KMS-11 (cell line): ENCODE results near the gene SPACA4.

Experiments used
- H2AFZ ChIP-seq: fragments of 200-600 bp; sonication (generic); 2 replicates; pipeline ENCODE4 v1.6.1; 2016; ENCODE audit warnings: antibody characterized with exemption, mixed run types, low read depth
- H3K27ac ChIP-seq: fragments of 200-600 bp; sonication (generic); 2 replicates; pipeline ENCODE4 v1.6.1; 2016; ENCODE audit warnings: mild to moderate bottlenecking, mixed run types
- H3K27me3 ChIP-seq: fragments of 200-600 bp; sonication (generic); 2 replicates; pipeline ENCODE4 v1.6.1; 2017; ENCODE audit warnings: mild to moderate bottlenecking, low read depth, mixed run types, moderate library complexity; ENCODE audit not compliant: insufficient read depth
- H3K36me3 ChIP-seq: fragments of 200-600 bp; sonication (generic); 2 replicates; pipeline ENCODE4 v1.6.1; 2017; ENCODE audit warnings: mild to moderate bottlenecking, mixed run types; ENCODE audit not compliant: insufficient read depth
- H3K4me1 ChIP-seq: fragments of 200-600 bp; sonication (generic); 2 replicates; pipeline ENCODE4 v1.6.1; 2016; ENCODE audit warnings: mild to moderate bottlenecking, low read depth, mixed run types; ENCODE audit not compliant: poor library complexity, severe bottlenecking
- H3K4me2 ChIP-seq: fragments of 200-600 bp; sonication (generic); 2 replicates; pipeline ENCODE4 v1.7.0; 2016; ENCODE audit warnings: mild to moderate bottlenecking, mixed run types
- H3K4me3 ChIP-seq: fragments of 200-600 bp; sonication (generic); IDR thresholded peaks from 2 replicates; pipeline ENCODE4 v1.6.1; 2017; ENCODE audit warnings: low read depth, low read length, mixed read lengths; ENCODE audit not compliant: insufficient read depth
- H3K79me2 ChIP-seq: fragments of 200-600 bp; sonication (generic); 2 replicates; pipeline ENCODE4 v1.6.1; 2016; ENCODE audit warnings: low read depth, mixed run types; ENCODE audit not compliant: insufficient read depth
- H3K9ac ChIP-seq: fragments of 200-600 bp; sonication (generic); 2 replicates; pipeline ENCODE4 v1.6.1; 2016; ENCODE audit warnings: mild to moderate bottlenecking, mixed run types
- H4K20me1 ChIP-seq: fragments of 200-600 bp; sonication (generic); 2 replicates; pipeline ENCODE4 v1.6.1; 2016; ENCODE audit warnings: mild to moderate bottlenecking, mixed run types; ENCODE audit not compliant: insufficient read depth
- TF ChIP-seq, protein P1 (sequence below): fragments of 200-600 bp; sonication (generic); conservative IDR thresholded peaks from 2 replicates; pipeline ENCODE4 v1.6.1; 2017; ENCODE audit warnings: low read depth, mild to moderate bottlenecking, antibody characterized with exemption, low read length, moderate library complexity, mixed read lengths

The SPACA4 gene

DNA sequence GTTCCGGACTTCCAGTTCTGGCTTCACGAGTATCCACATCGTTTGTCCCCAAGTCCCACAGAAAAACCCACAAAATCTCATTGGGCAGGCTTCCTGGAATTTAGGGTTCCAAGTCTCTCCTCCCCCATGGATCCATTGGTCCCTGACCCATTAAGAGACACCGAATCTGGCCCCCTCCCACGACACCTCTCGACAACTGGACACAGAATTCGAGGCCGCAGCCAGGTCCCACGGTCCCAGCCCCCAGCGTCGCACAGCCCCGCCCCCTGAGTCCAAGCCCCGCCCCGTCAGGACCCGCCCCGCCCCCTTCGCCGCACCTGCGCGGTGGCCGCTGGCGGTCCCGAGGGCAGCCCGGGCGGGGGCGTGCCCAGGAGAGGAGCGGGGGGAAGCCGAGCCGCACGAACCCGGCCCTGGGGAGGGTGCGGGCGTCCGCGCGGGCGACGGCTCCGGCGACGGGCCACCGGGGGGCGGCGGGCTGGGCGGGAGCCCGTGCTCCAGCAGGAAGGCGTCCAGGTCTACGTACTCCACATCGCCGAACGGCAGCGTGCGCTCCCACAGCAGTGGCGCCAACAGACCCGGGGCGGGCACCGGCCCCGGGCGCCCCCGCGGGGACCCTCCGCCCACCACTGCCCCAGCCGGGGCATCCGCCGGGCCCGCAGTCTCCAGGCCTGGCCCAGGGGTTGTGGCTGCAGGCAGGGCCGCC lies 28.9 kb downstream of the SPACA4 start:
- H2AFZ ChIP-seq = peak overlapping the region; percentile 55; the same call in 1 of the 2 replicates

DNA sequence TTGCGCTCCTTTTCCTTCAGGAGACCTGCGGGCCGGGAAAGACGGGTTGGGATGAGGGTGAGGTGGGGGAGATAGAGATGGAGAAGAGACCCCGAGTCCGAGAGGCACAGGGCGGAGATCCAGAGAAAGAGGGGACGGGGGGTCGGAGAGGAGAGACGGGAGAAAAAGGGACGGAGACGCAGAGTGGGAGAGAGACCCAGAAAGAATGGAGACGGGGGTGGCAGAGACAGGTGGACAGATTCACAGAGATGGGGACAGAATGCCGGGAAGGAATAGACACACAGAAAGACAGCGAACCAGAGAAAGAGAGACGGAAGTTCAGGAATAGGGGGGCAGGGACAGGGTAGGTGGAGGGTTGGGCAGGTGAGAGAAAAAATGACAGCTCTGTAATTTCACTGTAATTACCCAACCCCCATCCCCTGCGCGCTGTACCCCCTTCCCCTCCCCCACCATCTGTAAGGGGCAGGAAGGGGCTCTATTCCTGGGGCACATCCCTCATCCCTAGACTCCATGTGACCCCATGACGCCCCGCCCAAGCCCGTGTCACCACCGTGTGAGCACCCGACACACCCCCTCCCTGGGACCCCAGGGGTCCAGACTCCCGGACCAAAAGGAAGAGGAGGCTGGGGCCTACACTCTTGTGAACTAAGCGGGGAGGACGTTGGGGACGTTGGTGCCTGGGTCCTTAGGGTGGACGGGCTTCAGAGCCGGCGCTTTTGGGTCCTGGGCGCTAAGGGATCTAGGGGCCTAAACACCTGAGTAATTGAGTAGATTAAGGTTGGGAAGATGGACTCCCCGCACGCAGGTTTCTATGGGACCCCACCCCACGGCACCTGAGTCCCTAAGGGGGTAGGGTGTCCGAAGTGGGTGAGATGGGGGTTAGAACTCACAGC lies 29.7 kb downstream of the SPACA4 start:
- no peaks in the 10 kb centered on the region for H3K36me3 ChIP-seq
- no peaks in the 10 kb centered on the region for H3K79me2 ChIP-seq
- H3K27ac ChIP-seq = peak overlapping the region; percentile 79; the same call in 1 of the 2 replicates
- H3K27me3 ChIP-seq = no peaks in the 10 kb centered on the region; the same call in 1 of the 2 replicates
- TF ChIP-seq, protein P1, sequence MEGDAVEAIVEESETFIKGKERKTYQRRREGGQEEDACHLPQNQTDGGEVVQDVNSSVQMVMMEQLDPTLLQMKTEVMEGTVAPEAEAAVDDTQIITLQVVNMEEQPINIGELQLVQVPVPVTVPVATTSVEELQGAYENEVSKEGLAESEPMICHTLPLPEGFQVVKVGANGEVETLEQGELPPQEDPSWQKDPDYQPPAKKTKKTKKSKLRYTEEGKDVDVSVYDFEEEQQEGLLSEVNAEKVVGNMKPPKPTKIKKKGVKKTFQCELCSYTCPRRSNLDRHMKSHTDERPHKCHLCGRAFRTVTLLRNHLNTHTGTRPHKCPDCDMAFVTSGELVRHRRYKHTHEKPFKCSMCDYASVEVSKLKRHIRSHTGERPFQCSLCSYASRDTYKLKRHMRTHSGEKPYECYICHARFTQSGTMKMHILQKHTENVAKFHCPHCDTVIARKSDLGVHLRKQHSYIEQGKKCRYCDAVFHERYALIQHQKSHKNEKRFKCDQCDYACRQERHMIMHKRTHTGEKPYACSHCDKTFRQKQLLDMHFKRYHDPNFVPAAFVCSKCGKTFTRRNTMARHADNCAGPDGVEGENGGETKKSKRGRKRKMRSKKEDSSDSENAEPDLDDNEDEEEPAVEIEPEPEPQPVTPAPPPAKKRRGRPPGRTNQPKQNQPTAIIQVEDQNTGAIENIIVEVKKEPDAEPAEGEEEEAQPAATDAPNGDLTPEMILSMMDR = no peak
- peak overlapping the region; percentile 56; the same call in 1 of the 2 replicates for H2AFZ ChIP-seq
- H3K4me3 ChIP-seq = no peak overlapping the region
- peak overlapping the region; percentile 99 for H3K4me2 ChIP-seq
- no peaks in the 10 kb centered on the region for H4K20me1 ChIP-seq
- peaks cover 46% of the 10 kb centered on the region for H3K4me1 ChIP-seq
- H3K9ac ChIP-seq = peak overlapping the region; percentile 49; the same call in 1 of the 2 replicates

More for the DNA sequence above, 28.9 kb downstream of the SPACA4 start:
- TF ChIP-seq, protein P1 = no peak
- Histone ChIP-seq H4K20me1 (no peaks in the 10 kb centered on the region), H3K4me2 (peak overlapping the region; percentile 99), H3K36me3 (no peaks in the 10 kb centered on the region), H3K4me3 (no peak overlapping the region), H3K27ac (peak overlapping the region; percentile 62), H3K4me1 (peaks cover 46% of the 10 kb centered on the region), H3K79me2 (no peaks in the 10 kb centered on the region), H3K27me3 (no peaks in the 10 kb centered on the region), H3K9ac (peak overlapping the region; percentile 49; the same call in 1 of the 2 replicates)

DNA sequence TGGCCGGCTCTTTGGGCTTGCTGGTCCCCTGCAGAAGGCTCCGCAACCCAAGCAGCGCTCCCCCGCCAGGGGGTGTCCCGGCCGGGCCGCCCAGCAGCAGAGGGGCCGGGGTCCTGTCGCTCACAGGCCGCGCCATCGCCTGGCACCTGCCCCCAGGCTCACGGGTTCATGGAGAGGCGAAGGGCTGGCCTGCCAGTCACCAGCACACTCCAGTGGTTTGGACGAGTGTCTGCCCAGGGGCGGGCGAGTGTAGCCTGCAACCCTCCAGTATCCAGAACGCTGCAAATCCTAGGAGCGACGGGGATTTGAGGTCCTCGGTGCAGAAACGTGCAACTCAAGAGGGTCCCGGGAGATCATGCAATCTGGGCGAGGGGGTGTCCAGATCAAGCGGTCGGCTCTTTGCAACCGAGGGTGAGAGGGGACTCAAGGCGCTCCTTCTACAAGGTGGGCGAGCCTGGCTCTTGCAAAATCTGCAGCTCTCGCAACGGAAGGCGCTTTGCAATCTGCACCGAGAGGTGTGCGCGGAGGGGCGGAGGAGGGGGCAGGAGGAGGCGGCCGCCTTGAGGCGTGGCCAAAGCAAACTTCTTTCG lies 30.4 kb downstream of the SPACA4 start, which contains the start of gene DBP:
DBP (minus strand) TSS at position 521 of the 590 bp plus-strand sequence; CDS start at position 136, 385 bp downstream.
- TF ChIP-seq, protein P1 = 0 out of 2 replicates have a peak, but pooled peaks have one; percentile 37
- Histone ChIP-seq H3K4me3 (peak within 1 kb of the TSS; percentile 42), H3K4me1 (peaks cover 46% of the 10 kb centered on the region), H3K27ac (peak within 1 kb of the TSS; percentile 79), H2AFZ (peak within 1 kb of the TSS; percentile 79; the same call in 1 of the 2 replicates), H3K4me2 (peak within 1 kb of the TSS; percentile 99), H3K79me2 (no peaks in the 10 kb centered on the region), H3K9ac (peak within 1 kb of the TSS; percentile 74), H3K36me3 (no peaks in the 10 kb centered on the region), H3K27me3 (peaks cover 6% of the 10 kb centered on the region; the same call in 1 of the 2 replicates), H4K20me1 (no peaks in the 10 kb centered on the region)

DNA sequence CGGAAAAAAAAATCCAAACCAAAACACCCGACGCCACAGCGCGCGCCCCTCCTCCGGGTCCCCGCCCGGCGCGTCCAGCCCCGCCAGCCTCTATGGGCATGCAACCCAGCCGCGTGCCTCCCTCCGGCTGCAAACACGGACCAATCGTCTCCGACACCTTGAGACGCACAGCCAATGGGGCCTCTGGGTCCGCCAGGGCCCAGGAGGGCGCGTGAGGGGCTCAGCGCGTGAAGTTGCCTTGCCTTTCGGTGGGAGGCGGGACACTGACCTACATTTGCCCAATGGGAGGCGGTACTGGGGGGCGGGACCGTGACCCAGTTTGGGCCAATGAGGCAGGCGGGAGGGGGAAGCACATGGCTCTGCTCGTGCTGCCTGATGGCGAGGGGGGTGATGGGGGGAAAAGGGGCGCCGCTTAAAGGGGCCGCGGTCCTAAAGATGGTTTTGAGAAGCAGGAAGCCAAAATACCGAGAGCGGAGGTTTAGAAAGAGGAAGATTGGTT lies 31.0 kb downstream of the SPACA4 start:
- TF ChIP-seq, protein P1 = no peak
- Histone ChIP-seq H2AFZ (peak overlapping the region; percentile 61; the same call in 1 of the 2 replicates), H3K9ac (peak overlapping the region; percentile 74), H3K79me2 (no peaks in the 10 kb centered on the region), H3K27ac (peak overlapping the region; percentile 79), H3K4me1 (peaks cover 41% of the 10 kb centered on the region), H3K4me3 (peak overlapping the region; percentile 42), H3K4me2 (peak overlapping the region; percentile 99; the same call in 1 of the 2 replicates), H3K27me3 (peaks cover 9% of the 10 kb centered on the region; the same call in 1 of the 2 replicates), H3K36me3 (no peaks in the 10 kb centered on the region), H4K20me1 (no peaks in the 10 kb centered on the region)
